Stomach (tissue), 4 donors: ENCODE measurements around the gene MLYCD.

ENCODE experiments used
- CTCF ChIP-seq, 7 experiments: fragments of 450-650 bp in 4 of 7; fragments of 200-600 bp in 3 of 7; sonication (generic) in 3 of 7; IDR thresholded peaks; one replicate each; pipeline ENCODE4 v1.5.1; 2016 to 2019; ENCODE audit warnings: antibody characterized with exemption in 7 of 7, control low read depth in 2 of 7, mild to moderate bottlenecking in 1 of 7
- EP300 ChIP-seq: sonication (generic); formaldehyde crosslinking; IDR thresholded peaks from one replicate; pipeline ENCODE4 v1.6.1; 2017; ENCODE audit warnings: antibody characterized with exemption

GRCh38 chr16:83965444-83966152 is 66.7 kb downstream of the MLYCD start:
- TF ChIP-seq CTCF (IDR thresholded peaks at IDR 0.05), result no peak
- no peak for TF ChIP-seq EP300
